ENCODE data around the gene B9D2. TPM values are rescaled to one million over a fixed set of nuclear protein-coding genes. Genes with fewer than 3 reads are reported as not detected.
"Not testable (repeated sequence)": the region's sequence is repeated elsewhere in the genome, so short reads cannot be mapped to it uniquely, and the experiment has no call there.

The B9D2 gene
- polyA plus RNA-seq, 1 of the 3 experiments (the other 2 are of a cell fraction) = 13.3 TPM

- TF ChIP-seq CTCF (IDR thresholded peaks at IDR 0.05) = no peak
- no peak for TF ChIP-seq SIN3A (IDR thresholded peaks at IDR 0.05; ENCODE audit: borderline replicate concordance, low read depth, low read length)
- TF ChIP-seq CHD2 (IDR thresholded peaks at IDR 0.05; ENCODE audit: low read length, partially characterized antibody) = no peak
- TF ChIP-seq YY1 (IDR thresholded peaks at IDR 0.05; ENCODE audit: low read depth) = no peak
- TF ChIP-seq REST (IDR thresholded peaks at IDR 0.05; ENCODE audit: low read depth, low read length) = no peak
- TF ChIP-seq TAF1 (IDR thresholded peaks at IDR 0.05; ENCODE audit: borderline replicate concordance, low read depth, low read length) = no peak
These were observed 7.6 kb upstream of the B9D2 start (continued) for GRCh38 chr19:41371541-41371940.

GRCh38 chr19:41371119-41371518 is 7.2 kb upstream of the B9D2 start:
- POLR2A ChIA-PET = interaction anchor here (0.6 kb wide), 1 partner anchor 7 kb away, joined by 3 read pairs; the partner anchor contains the start of gene B9D2
- H3K36me3 ChIP-seq (replicated peaks in 1 of 2; ENCODE audit: control insufficient read depth in 1 of 2, insufficient read depth in 2 of 2, low read length in 1 of 2); H3K9me2 ChIP-seq; CTCF ChIA-PET; H3K9ac ChIP-seq; H3K9me3 ChIP-seq; H3K4me2 ChIP-seq; H2AFZ ChIP-seq (ENCODE audit: low read depth); H3K4me3 ChIP-seq (ENCODE audit: low read depth in 2 of 2, low read length in 1 of 2); H3K27ac ChIP-seq (ENCODE audit: low read depth in 2 of 2, low read length in 1 of 2); DNase-seq; H3K27me3 ChIP-seq (ENCODE audit: insufficient read depth): not testable (repeated sequence)
- H4K20me1 ChIP-seq (ENCODE audit: insufficient read depth) = peaks cover 19% of the 10 kb centered on the region; the same call in 1 of the 2 replicates
- WGBS (ENCODE audit: low lambda C conversion rate) = 98% methylated on average over 5 of the region's 5 CpGs
- peaks cover 30% of the 10 kb centered on the region for H3F3A ChIP-seq (replicated peaks; ENCODE audit: insufficient read depth)
- peaks cover 11 to 21% of the 10 kb centered on the region in 2 experiments; a peak in 3 of 4 replicates for H3K4me1 ChIP-seq (ENCODE audit: control insufficient read depth in 1 of 2, insufficient read depth in 2 of 2, low read depth in 1 of 2, low read length in 1 of 2)
- peaks cover 52% of the 10 kb centered on the region for H3K79me2 ChIP-seq (ENCODE audit: insufficient read depth)

- no peak overlapping the region for H3K27ac ChIP-seq (ENCODE audit: low read depth in 2 of 2, low read length in 1 of 2)
- ChIA-PET POLR2A (interaction anchor here (0.6 kb wide), 1 partner anchor 11 kb away, joined by 3 read pairs; no protein-coding TSS in a partner anchor), CTCF (interaction anchor here (1.4 kb wide), 1 partner anchor 905 kb away, joined by 3 read pairs; no protein-coding TSS in a partner anchor)
- H3K4me3 ChIP-seq (ENCODE audit: low read depth in 2 of 2, low read length in 1 of 2) = no peak overlapping the region
- peaks cover 29% of the 10 kb centered on the region for H3F3A ChIP-seq (replicated peaks; ENCODE audit: insufficient read depth)
- H3K36me3 ChIP-seq (replicated peaks in 1 of 2; ENCODE audit: control insufficient read depth in 1 of 2, insufficient read depth in 2 of 2, low read length in 1 of 2) = peaks cover 0 to 3% of the 10 kb centered on the region in 2 experiments
- H3K27me3 ChIP-seq (ENCODE audit: insufficient read depth) = no peaks in the 10 kb centered on the region
- no peak overlapping the region for H3K9ac ChIP-seq
- no peak for DNase-seq
- WGBS (ENCODE audit: low lambda C conversion rate) = 96% methylated on average over 2 of the region's 2 CpGs
- no peak for TF ChIP-seq CTCF (IDR thresholded peaks at IDR 0.05)
- no peak for TF ChIP-seq REST (IDR thresholded peaks at IDR 0.05; ENCODE audit: low read depth, low read length)
- TF ChIP-seq IRF3 (IDR thresholded peaks at IDR 0.05; ENCODE audit: low read depth, low read length) = no peak
- no peak for TF ChIP-seq JUND (IDR thresholded peaks at IDR 0.05)
- H4K20me1 ChIP-seq (ENCODE audit: insufficient read depth) = peaks cover 17% of the 10 kb centered on the region; the same call in 1 of the 2 replicates
- H2AFZ ChIP-seq (ENCODE audit: low read depth) = no peak overlapping the region
- peaks cover 14 to 21% of the 10 kb centered on the region in 2 experiments; a peak in 3 of 4 replicates for H3K4me1 ChIP-seq (ENCODE audit: control insufficient read depth in 1 of 2, insufficient read depth in 2 of 2, low read depth in 1 of 2, low read length in 1 of 2)
- H3K9me3 ChIP-seq = no peaks in the 10 kb centered on the region
- H3K9me2 ChIP-seq = no peaks in the 10 kb centered on the region
- H3K4me2 ChIP-seq = no peak overlapping the region
- peaks cover 63% of the 10 kb centered on the region for H3K79me2 ChIP-seq (ENCODE audit: insufficient read depth)
These were observed 5.8 kb upstream of the B9D2 start for GRCh38 chr19:41369769-41370168.

All from SK-N-SH (cell line).